SK-N-SH treated with all-trans-retinoic acid at 6 μM for 48 hours (cell line): ENCODE results near the gene PARP11.

ENCODE experiments used
- ARNTL ChIP-seq: fragments of 450-650 bp; formaldehyde crosslinking; IDR thresholded peaks from 2 replicates; pipeline ENCODE4 v1.5.0; 2020; ENCODE audit warnings: low read depth, mild to moderate bottlenecking, moderate library complexity, borderline replicate concordance
- PATZ1 ChIP-seq: fragments of 250-450 bp; sonication (Bioruptor Pico); IDR thresholded peaks from 2 replicates; pipeline ENCODE4 v1.8.0; 2020; ENCODE audit warnings: mild to moderate bottlenecking, moderate library complexity, borderline replicate concordance
- PPARA ChIP-seq: fragments of 250-450 bp; sonication (Bioruptor Pico); IDR thresholded peaks from 2 replicates; pipeline ENCODE4 v1.5.0; 2020; ENCODE audit warnings: mild to moderate bottlenecking, borderline replicate concordance
- RARB ChIP-seq: fragments of 250-450 bp; sonication (Bioruptor Pico); IDR thresholded peaks from 2 replicates; pipeline ENCODE4 v1.8.0; 2021; ENCODE audit warnings: mild to moderate bottlenecking, moderate library complexity
- TCF4 ChIP-seq: fragments of 250-450 bp; sonication (Bioruptor Pico); IDR thresholded peaks from 2 replicates; pipeline ENCODE4 v1.8.0; 2021; ENCODE audit warnings: mild to moderate bottlenecking, moderate library complexity, borderline replicate concordance
- TOX ChIP-seq: fragments of 250-450 bp; sonication (Bioruptor Pico); IDR thresholded peaks from 2 replicates; pipeline ENCODE4 v1.8.0; 2021; ENCODE audit warnings: mild to moderate bottlenecking, moderate library complexity, borderline replicate concordance
- ZFP30 ChIP-seq: fragments of 450-650 bp; formaldehyde crosslinking; IDR thresholded peaks from 2 replicates; pipeline ENCODE4 v1.5.0; 2022; ENCODE audit warnings: mild to moderate bottlenecking, moderate library complexity
- ZNF70 ChIP-seq: fragments of 450-650 bp; formaldehyde crosslinking; IDR thresholded peaks from 2 replicates; pipeline ENCODE4 v1.5.0; 2020; ENCODE audit warnings: mild to moderate bottlenecking, moderate library complexity
- TF ChIP-seq, protein P1 (sequence below): fragments of 250-450 bp; sonication (Bioruptor Pico); IDR thresholded peaks from 2 replicates; pipeline ENCODE4 v1.5.0; 2020; ENCODE audit warnings: mild to moderate bottlenecking, moderate library complexity

- TF ChIP-seq RARB (CRISPR knock-in tag) (no peak), TOX (CRISPR knock-in tag) (no peak), PATZ1 (CRISPR knock-in tag) (no peak), TCF4 (CRISPR knock-in tag) (no peak), PPARA (no peak), ARNTL (CRISPR knock-in tag) (no peak), ZFP30 (CRISPR knock-in tag) (no peak), ZNF70 (no peak)
- TF ChIP-seq, protein P1, sequence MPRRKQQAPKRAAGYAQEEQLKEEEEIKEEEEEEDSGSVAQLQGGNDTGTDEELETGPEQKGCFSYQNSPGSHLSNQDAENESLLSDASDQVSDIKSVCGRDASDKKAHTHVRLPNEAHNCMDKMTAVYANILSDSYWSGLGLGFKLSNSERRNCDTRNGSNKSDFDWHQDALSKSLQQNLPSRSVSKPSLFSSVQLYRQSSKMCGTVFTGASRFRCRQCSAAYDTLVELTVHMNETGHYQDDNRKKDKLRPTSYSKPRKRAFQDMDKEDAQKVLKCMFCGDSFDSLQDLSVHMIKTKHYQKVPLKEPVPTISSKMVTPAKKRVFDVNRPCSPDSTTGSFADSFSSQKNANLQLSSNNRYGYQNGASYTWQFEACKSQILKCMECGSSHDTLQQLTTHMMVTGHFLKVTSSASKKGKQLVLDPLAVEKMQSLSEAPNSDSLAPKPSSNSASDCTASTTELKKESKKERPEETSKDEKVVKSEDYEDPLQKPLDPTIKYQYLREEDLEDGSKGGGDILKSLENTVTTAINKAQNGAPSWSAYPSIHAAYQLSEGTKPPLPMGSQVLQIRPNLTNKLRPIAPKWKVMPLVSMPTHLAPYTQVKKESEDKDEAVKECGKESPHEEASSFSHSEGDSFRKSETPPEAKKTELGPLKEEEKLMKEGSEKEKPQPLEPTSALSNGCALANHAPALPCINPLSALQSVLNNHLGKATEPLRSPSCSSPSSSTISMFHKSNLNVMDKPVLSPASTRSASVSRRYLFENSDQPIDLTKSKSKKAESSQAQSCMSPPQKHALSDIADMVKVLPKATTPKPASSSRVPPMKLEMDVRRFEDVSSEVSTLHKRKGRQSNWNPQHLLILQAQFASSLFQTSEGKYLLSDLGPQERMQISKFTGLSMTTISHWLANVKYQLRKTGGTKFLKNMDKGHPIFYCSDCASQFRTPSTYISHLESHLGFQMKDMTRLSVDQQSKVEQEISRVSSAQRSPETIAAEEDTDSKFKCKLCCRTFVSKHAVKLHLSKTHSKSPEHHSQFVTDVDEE (CRISPR knock-in tag), result no peak
These were observed 36.1 kb downstream of the PARP11 start for GRCh38 chr12:3837049-3837448.
